SK-N-SH treated with all-trans-retinoic acid at 6 μM for 48 hours (cell line): Measurements from ENCODE around the gene ATRNL1.
"Not testable (repeated sequence)": the region's sequence is repeated elsewhere in the genome, so short reads cannot be mapped to it uniquely, and the experiment has no call there.

ENCODE experiments used
- ATAC-seq: fragments of 200-7000 bp; cut with Tn5 transposase; 3 replicates; pipeline ENCODE4 v1.9.1; 2020; ENCODE audit warnings: mild to moderate bottlenecking, moderate library complexity
- BACH2 ChIP-seq: fragments of 250-450 bp; sonication (Bioruptor Pico); IDR thresholded peaks from 2 replicates; pipeline ENCODE4 v1.9.0; 2021; ENCODE audit warnings: mild to moderate bottlenecking, borderline replicate concordance
- CSDC2 ChIP-seq: fragments of 250-450 bp; sonication (Bioruptor Pico); IDR thresholded peaks from 2 replicates; pipeline ENCODE4 v1.5.0; 2020; ENCODE audit warnings: mild to moderate bottlenecking, moderate library complexity
- CSRNP3 ChIP-seq: fragments of 250-450 bp; sonication (Bioruptor Pico); IDR thresholded peaks from 2 replicates; pipeline ENCODE4 v1.5.1; 2021; ENCODE audit warnings: mild to moderate bottlenecking, moderate library complexity
- ESRRG ChIP-seq: fragments of 250-450 bp; sonication (Bioruptor Pico); IDR thresholded peaks from 2 replicates; pipeline ENCODE4 v1.6.1; 2021; ENCODE audit warnings: mild to moderate bottlenecking
- GLIS3 ChIP-seq: fragments of 250-450 bp; sonication (Bioruptor Pico); IDR thresholded peaks from 2 replicates; pipeline ENCODE4 v1.5.0; 2020; ENCODE audit warnings: mild to moderate bottlenecking, moderate library complexity
- ISL1 ChIP-seq: fragments of 250-450 bp; sonication (Bioruptor Pico); IDR thresholded peaks from 2 replicates; pipeline ENCODE4 v2.1.2; 2022; ENCODE audit warnings: mild to moderate bottlenecking, moderate library complexity
- OSR1 ChIP-seq: fragments of 250-450 bp; sonication (Bioruptor Pico); IDR thresholded peaks from 2 replicates; pipeline ENCODE4 v1.8.0; 2022; ENCODE audit warnings: moderate library complexity, mild to moderate bottlenecking, inconsistent platforms
- PATZ1 ChIP-seq: fragments of 250-450 bp; sonication (Bioruptor Pico); IDR thresholded peaks from 2 replicates; pipeline ENCODE4 v1.8.0; 2020; ENCODE audit warnings: mild to moderate bottlenecking, moderate library complexity, borderline replicate concordance
- POU6F1 ChIP-seq: fragments of 250-450 bp; sonication (Bioruptor Pico); IDR thresholded peaks from 2 replicates; pipeline ENCODE4 v1.8.0; 2021; ENCODE audit warnings: low read depth, mild to moderate bottlenecking, moderate library complexity, borderline replicate concordance
- TOX ChIP-seq: fragments of 250-450 bp; sonication (Bioruptor Pico); IDR thresholded peaks from 2 replicates; pipeline ENCODE4 v1.8.0; 2021; ENCODE audit warnings: mild to moderate bottlenecking, moderate library complexity, borderline replicate concordance
- TSHZ2 ChIP-seq: fragments of 250-450 bp; sonication (Bioruptor Pico); IDR thresholded peaks from 2 replicates; pipeline ENCODE4 v1.5.0; 2020; ENCODE audit warnings: mild to moderate bottlenecking, moderate library complexity
- ZC3H10 ChIP-seq: fragments of 250-450 bp; sonication (Bioruptor Pico); IDR thresholded peaks from 2 replicates; pipeline ENCODE4 v1.5.1; 2021; ENCODE audit warnings: mild to moderate bottlenecking, moderate library complexity
- ZFP30 ChIP-seq: fragments of 450-650 bp; formaldehyde crosslinking; IDR thresholded peaks from 2 replicates; pipeline ENCODE4 v1.5.0; 2022; ENCODE audit warnings: mild to moderate bottlenecking, moderate library complexity
- ZNF8 ChIP-seq: fragments of 450-650 bp; formaldehyde crosslinking; IDR thresholded peaks from 2 replicates; pipeline ENCODE4 v1.5.0; 2020; ENCODE audit warnings: mild to moderate bottlenecking, moderate library complexity
- TF ChIP-seq, protein P1 (sequence below): fragments of 250-450 bp; sonication (Bioruptor Pico); IDR thresholded peaks from 2 replicates; pipeline ENCODE4 v1.5.1; 2020; ENCODE audit warnings: low read depth, mild to moderate bottlenecking, moderate library complexity

The ATRNL1 gene

DNA sequence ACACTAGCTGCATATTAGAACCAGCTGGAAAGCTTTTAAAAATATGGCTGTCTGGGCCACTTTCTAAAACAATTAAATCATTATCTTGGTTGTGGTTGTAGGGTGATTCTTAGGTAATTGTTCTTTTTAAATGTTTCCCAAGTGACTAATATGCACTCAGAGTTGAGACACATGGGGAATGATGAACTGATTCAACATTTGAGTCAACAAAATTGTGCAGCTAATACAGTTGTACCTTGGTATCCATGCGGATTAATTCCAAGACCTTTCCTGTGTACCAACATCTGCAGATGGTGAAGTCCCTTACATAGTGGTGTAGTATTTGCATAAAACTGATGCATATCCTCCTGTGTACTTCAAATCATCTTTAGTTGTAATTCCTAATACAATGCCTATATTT, 242.2 kb downstream of the ATRNL1 start:
- TF ChIP-seq ESRRG (CRISPR knock-in tag), result no peak
- no peak for TF ChIP-seq GLIS3 (CRISPR knock-in tag)
- TF ChIP-seq PATZ1 (CRISPR knock-in tag), result no peak
- TF ChIP-seq OSR1 (CRISPR knock-in tag), result no peak
- no peak for TF ChIP-seq CSDC2 (CRISPR knock-in tag)
- no peak for TF ChIP-seq TSHZ2 (CRISPR knock-in tag)
- TF ChIP-seq BACH2 (CRISPR knock-in tag), result no peak
- no peak for TF ChIP-seq POU6F1
- TF ChIP-seq ZNF8 (CRISPR knock-in tag), result no peak
- TF ChIP-seq ZFP30 (CRISPR knock-in tag), result no peak
- no peak for TF ChIP-seq CSRNP3
- TF ChIP-seq TOX (CRISPR knock-in tag), result no peak
- TF ChIP-seq, protein P1, sequence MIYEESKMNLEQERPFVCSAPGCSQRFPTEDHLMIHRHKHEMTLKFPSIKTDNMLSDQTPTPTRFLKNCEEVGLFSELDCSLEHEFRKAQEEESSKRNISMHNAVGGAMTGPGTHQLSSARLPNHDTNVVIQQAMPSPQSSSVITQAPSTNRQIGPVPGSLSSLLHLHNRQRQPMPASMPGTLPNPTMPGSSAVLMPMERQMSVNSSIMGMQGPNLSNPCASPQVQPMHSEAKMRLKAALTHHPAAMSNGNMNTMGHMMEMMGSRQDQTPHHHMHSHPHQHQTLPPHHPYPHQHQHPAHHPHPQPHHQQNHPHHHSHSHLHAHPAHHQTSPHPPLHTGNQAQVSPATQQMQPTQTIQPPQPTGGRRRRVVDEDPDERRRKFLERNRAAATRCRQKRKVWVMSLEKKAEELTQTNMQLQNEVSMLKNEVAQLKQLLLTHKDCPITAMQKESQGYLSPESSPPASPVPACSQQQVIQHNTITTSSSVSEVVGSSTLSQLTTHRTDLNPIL (CRISPR knock-in tag), result no peak
- ATAC-seq, result no peak

DNA sequence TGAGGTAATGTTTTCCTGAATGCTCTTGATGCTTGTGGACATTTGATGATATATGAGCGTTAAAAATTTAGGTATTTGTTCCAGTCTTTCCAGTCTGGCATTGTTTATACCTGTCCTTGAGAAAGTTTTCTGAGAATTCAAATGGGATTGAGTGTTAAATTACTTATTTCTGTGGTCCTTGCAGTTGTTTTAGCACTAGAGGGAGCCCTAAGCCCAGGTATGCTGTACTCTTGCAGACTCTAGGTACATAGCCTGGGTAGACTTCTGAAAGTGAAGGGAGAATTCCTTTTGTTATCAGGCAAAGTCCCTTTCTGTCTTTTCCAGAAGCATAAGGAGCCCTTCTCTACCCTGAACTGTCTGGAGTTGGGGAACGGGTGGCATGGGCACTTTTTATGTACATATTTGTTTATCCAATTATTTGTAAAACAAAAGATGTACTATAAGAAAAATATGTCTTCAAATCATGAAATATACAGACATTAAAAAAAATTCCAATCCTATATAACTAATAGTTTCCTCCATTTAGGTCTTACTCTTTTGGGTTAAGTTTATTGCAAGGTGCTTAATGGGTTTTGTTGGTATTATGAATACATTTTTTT, 262.1 kb downstream of the ATRNL1 start:
- TF ChIP-seq TSHZ2 (CRISPR knock-in tag) (no peak), CSDC2 (CRISPR knock-in tag) (no peak), ISL1 (CRISPR knock-in tag) (no peak), ZC3H10 (CRISPR knock-in tag) (no peak), CSRNP3 (no peak)
- ATAC-seq, result peak; percentile 94

DNA sequence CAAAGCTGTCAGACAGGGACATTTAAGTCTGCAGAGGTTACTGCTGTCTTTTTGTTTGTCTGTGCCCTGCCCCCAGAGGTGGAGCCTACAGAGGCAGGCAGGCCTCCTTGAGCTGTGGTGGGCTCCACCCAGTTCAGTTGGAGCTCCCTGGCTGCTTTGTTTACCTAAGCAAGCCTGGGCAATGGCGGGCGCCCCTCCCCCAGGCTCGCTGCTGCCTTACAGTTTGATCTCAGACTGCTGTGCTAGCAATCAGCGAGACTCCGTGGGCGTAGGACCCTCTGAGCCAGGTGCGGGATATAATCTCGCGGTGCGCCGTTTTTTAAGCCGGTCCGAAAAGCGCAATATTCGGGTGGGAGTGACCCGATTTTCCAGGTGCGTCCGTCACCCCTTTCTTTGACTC, 274.8 kb downstream of the ATRNL1 start:
- ATAC-seq, result not testable (repeated sequence)
